ENCODE results near the gene PIRT.

Gene PIRT

DNA sequence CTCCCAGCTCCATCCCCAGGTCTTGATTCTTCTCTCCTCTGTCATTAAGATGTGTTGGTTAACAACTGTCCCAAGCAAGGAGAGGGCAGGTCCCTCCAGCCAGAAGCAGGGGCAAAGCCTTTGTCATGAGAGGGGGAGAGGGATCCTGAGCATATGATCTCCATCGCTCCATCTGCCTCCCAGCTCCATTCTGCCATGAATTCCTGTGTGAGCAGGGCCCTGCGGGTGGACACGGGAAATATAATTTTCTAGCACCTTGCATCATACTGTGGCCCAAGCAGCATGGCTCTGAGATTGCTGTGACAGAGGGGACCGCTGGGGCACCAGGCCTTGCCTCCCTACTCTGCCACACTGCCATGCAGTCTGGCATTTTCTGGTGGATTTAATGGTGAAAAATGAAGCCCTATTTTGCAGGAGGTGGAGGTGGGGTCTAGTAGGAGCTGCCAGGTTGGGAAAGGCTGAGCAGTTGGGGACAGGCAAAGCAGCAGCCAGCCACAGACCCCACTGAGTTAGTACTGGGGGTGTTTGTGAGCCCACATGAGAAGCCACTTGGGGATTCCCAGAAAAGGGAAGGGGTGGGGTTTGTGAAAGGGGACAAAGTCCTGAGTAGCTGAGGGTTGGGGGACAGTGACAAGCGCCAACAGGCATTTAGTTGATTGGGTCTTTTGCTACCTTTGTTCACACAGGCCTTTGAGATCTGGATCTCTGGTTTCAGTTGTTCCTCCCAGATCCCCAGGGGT lies 50.4 kb downstream of the PIRT start:
- DNase-seq = no peak

DNA sequence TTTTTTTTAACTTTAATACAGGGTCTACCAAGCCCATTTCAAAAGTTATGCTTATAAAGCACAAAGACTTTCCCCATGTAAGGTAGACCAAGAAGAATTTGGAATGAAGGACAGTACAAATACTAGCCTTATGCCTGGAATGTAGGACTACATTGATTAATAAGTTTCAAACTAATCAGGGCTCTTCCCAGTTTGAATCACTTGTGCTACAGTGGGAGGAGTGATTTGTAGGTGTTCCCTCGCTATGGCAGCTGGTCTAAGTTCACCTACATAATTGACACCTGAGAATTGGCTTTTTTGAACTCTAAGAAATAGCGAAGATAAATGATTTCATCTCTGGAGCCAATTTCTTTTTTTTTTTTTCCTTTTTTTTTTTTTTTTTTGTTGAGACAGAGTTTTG lies 52.6 kb downstream of the PIRT start:
- DNase-seq = no peak

DNA sequence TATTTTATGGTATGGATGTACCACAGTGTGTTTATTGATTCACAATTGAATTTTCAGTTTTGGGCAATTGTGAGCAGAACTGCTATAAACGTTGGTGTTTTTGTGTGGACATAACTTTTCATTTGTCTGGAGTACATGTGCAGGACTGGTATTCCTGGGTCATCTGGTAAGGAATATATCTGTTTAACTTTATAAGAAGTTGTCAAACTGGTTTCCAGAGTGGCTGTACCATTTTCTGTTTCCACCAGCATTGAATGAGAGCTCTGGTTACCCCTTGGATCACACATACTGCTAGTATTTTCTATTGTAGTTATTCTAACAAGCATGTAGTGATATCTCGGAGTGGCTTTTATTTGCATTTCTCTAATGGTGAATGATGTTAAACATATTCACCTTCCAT lies 58.3 kb downstream of the PIRT start:
- no peak for DNase-seq

DNA sequence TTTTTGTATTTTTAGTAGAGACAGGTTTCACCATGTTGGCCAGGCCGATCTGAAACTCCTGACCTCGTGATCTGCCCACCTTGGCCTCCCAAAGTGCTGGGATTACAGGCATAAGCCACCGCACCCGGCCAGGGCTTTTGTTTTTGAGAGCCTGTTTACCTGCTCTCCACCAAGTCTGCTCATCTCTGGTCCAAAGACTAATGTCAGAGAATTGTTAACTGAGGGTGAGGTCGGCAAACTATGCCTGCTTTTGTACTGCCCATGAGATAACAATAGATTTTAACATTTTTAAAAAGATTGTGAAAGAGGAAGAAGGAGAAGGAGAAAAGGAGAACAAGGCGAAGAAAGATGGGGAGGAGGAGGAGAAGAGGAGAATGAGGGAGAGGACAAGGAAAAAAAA lies 60.0 kb downstream of the PIRT start:
- DNase-seq = no peak

DNA sequence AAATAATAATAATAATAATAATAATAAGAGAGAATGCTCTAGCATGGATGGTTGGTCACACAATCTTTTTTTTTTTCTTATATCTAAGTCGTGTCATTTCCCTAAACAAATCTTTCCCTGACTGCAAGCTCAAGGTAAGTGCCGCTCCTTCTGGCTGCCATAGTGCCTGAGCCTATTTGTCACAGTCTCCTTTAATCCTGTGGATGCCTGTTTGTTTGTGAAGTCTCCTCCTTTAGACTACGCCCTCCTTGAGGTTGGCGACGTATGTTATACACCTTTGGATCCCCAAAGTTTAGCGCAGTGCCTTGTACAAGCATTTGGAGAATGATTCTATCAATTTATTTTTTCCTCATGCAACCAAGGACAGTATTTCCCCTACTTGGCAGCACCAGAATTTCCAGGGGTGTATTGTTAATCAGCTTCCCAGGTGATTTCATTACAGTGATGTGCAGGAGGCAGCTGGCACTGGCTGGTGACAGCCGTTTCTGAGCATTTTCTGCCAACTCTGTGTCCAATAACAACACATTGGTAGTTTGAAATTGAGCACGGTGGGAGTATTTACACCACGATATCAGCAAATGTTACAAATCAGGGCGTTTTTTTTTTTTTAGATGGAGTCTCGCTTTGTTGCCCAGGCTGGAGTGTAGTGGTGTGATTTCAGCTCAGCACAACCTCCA lies 60.6 kb downstream of the PIRT start:
- DNase-seq = no peak

DNA sequence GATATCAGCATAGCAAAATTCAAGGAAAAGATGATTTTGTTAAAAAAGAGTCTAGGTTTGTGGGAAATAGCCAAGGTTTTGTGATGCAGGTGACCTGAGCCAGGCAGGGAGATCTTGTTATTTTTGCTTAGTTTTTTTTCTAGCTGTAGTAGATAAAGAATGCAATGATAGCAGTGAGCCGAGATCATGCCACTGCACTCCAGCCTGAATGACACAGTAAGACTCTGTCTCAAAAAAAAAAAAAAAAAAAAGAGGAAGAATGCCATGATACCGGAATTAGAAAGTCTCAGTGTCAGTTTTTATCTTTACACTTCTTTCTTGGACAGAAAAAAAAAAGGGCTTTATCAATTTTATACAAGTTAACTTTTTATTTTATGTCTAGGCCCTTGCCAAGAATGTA lies 61.5 kb downstream of the PIRT start:
- DNase-seq = no peak

DNA sequence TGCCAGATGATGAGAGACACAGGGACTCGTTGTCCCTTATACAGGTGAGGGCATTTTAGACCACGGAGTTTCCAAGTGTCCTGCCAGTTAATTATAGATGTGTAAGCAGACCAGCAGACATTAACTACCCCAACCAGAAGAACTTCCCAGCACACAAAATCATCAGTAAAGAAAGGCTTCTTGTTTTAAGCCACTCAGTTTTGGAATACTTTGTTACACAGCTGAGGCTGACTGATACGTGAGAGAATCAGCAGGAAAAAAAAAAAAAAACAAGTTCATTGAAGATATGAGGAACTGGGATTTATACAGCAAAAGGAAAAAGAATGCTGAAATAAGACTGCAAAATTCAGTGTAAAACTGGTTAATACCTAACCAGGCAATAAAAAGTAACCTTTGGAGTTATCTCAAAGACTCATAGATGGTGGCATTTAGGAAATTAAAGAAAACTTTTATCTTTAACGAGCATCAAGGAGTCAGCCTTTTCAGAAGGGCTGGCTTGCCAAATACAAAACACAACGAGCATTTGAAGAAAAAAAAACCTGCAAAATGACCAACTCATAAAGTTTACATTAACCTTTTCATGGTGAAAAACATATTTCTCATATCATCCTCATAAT lies 62.0 kb downstream of the PIRT start:
- DNase-seq = no peak

DNA sequence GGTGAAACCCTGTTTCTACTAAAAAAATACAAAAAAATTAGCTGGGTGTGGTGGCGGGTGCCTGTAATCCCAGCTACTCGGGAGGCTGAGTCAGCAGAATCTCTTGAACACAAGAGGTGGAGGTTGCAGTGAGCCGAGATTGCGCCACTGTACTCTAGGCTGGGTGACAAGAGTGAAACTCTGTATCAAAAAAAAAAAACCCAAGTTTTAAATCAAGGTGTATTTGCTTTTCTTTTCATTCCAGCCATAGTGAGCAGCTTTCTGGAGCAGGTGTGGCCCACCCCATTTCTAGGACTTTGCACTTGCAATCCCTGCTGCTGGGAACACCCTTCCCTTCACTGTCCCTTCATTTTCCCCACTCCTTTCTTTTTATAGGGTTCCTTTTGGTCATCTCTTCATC lies 62.8 kb downstream of the PIRT start:
- no peak for DNase-seq

DNA sequence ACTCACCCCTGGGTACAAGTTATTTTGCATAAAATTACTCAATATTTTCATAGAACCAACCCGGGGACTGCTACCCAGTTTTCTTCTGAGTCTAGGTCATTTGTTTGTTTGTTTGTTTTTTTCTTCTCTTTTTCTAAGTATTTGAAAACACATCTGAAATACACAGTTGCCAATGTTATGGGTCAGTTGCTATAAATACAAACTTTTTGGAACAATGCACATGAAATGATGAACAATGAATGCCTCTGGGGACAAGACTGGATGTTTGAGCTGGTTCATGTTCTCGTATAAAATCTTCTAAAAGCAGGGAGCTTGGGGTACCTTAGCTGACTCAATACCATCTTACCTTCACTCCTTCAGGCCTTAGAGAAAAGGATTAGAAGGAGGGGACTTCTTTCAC lies 64.5 kb downstream of the PIRT start:
- DNase-seq = no peak

All from SW 1271 (cell line).